ENCODE data around the gene ZNF804A. TPM values are rescaled to one million over a fixed set of nuclear protein-coding genes. Genes with fewer than 3 reads are reported as not detected.

ZNF804A gene
- total RNA-seq, 1 donor = 10.8 TPM

DNA sequence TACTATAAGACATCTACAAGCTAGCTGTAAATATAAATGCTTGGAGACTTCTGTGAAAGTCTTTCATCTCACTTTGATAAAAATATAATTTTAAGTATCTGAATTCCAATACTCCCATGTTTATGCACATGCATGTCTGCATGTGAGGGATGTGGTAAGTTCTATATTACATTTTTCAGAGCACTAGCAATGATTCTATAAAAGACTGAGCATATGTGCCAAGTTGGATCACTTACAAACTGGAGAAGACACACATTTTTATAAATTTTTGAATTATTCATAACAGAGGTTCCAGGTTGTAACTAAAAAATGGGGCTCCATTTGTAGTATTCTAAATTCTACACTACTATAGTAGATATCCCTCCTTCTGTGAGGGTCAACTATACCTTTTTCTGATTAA lies 26.0 kb downstream of the ZNF804A start:
- DNase-seq (ENCODE audit: low read depth) = no peak
- no peak overlapping the region for H3K4me3 ChIP-seq (ENCODE audit: low read depth, low read length)
- TF ChIP-seq, protein P1, sequence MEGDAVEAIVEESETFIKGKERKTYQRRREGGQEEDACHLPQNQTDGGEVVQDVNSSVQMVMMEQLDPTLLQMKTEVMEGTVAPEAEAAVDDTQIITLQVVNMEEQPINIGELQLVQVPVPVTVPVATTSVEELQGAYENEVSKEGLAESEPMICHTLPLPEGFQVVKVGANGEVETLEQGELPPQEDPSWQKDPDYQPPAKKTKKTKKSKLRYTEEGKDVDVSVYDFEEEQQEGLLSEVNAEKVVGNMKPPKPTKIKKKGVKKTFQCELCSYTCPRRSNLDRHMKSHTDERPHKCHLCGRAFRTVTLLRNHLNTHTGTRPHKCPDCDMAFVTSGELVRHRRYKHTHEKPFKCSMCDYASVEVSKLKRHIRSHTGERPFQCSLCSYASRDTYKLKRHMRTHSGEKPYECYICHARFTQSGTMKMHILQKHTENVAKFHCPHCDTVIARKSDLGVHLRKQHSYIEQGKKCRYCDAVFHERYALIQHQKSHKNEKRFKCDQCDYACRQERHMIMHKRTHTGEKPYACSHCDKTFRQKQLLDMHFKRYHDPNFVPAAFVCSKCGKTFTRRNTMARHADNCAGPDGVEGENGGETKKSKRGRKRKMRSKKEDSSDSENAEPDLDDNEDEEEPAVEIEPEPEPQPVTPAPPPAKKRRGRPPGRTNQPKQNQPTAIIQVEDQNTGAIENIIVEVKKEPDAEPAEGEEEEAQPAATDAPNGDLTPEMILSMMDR (IDR thresholded peaks at IDR 0.05; ENCODE audit: insufficient read depth, low read depth, low read length) = no peak

DNA sequence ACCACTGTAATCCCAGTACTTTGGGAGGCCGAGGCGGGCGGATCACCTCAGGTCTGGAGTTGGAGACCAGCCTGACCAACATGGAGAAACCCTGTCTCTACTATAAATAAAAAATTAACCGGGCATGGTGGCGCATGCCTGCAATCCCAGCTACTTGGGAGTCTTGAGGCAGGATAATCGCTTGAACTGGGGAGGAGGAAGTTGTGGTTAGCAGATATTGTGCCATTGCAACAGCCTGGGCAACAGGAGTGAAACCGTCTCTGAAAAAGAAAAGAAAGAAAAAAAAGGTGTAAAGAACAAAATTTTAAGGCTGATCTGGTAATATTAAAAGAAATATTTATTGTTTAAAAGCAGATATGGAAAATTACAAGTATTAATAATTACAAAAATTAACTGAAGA lies 29.7 kb downstream of the ZNF804A start:
- DNase-seq (ENCODE audit: low read depth) = no peak
- H3K4me3 ChIP-seq (ENCODE audit: low read depth, low read length) = no peak overlapping the region
- TF ChIP-seq, protein P1 (IDR thresholded peaks at IDR 0.05; ENCODE audit: insufficient read depth, low read depth, low read length) = no peak

DNA sequence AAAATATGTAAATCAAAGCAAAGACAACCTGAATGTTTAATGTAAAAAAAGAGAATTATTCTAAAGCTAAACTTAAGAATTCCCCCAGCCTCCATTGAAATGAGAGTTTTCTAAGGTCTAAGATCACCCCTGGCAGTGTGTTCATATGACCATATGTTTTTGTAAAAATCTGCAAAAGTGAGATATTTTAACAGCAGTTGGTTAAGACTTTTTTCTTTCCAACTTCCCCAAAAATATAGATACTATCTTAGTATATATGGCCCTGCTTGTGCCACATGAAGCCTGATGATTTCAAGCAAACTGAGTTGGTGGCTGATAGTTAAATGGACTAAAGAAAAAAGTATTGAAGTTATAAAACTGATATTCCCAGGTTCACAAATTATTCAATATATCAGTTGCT lies 35.4 kb downstream of the ZNF804A start:
- no peak for DNase-seq (ENCODE audit: low read depth)
- H3K4me3 ChIP-seq (ENCODE audit: low read depth, low read length) = no peak overlapping the region
- TF ChIP-seq, protein P1 (IDR thresholded peaks at IDR 0.05; ENCODE audit: insufficient read depth, low read depth, low read length) = no peak

DNA sequence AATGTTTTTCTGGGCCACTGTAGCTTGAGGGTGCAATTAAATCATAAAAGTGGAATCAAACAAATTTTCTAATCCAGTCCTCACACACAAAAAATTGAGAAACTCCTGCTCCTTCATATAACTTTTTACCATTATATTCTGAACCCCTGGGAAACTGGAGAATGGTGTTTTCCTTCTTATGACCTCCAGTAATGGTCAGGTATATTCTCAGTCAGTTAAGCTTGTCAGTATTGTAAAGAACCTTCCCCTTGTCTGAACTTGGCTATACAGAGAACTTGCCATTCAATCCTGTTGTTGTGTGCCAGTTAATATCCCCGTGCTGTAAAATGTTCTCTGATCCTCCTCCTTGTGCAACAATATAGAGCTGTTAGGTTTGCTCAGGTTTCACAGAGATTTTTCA lies 39.5 kb downstream of the ZNF804A start:
- TF ChIP-seq, protein P1 (IDR thresholded peaks at IDR 0.05; ENCODE audit: insufficient read depth, low read depth, low read length) = no peak
- H3K4me3 ChIP-seq (ENCODE audit: low read depth, low read length) = no peak overlapping the region
- DNase-seq (ENCODE audit: low read depth) = no peak

DNA sequence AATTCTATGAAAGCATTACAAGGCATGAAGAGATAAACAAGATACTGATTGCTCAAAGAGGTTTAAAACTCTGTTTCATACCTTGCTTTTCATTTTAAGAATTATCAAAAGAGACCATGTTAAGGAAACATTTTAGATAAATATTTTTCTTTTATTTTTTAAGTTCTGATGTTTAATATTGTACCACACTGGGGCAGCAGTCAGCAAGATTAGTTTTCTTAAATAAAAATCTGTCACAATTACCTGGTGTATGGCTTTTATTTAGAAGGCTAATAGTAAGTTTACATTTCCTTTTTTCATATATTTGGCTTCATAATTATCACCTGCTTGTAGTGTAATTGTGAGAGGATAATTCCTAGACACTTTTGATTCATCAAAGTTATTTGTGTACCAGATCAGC lies 46.4 kb downstream of the ZNF804A start:
- peak; percentile 12 for DNase-seq (ENCODE audit: low read depth)
- TF ChIP-seq, protein P1 (IDR thresholded peaks at IDR 0.05; ENCODE audit: insufficient read depth, low read depth, low read length) = no peak
- H3K4me3 ChIP-seq (ENCODE audit: low read depth, low read length) = no peak overlapping the region

DNA sequence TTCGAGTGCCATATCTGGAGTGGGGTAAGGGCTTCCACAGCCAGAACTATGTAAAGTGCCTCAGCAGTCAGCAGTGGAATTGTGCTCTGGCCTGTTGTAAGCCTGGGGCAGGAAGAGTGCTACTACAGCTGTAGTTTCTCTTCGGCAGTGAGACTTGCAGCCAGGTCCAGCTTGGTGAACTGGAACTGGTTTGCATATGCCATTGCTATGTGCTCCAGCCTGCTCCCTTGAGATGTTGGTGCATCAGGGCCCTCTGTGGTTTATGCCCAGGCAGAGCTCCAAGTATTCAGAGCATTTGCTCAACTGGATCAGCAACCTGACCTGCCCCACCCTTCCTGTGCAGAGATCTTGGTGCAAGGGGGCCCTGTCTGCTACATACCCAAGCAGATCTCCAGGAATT lies 47.8 kb downstream of the ZNF804A start:
- DNase-seq (ENCODE audit: low read depth) = no peak
- TF ChIP-seq, protein P1 (IDR thresholded peaks at IDR 0.05; ENCODE audit: insufficient read depth, low read depth, low read length) = no peak
- H3K4me3 ChIP-seq (ENCODE audit: low read depth, low read length) = no peak overlapping the region

DNA sequence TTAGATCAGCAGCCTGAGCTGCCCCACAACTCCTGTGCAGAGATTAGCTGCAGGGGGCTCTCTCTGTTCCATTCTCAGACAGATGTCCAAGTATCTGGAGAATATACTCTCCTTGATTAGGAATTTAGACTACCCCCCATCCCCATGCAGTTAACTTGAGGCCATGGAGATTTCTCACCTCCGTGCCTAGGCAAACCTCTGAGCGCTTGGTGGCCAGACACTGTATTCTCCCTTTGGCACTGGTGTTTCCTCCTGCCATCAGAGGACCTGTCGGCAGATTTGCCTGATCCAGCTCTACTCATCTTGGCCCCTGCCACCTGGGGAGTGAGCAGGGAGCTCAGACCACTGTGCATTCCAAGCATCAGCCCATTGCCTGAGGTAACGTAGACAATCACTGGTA lies 48.3 kb downstream of the ZNF804A start:
- TF ChIP-seq, protein P1 (IDR thresholded peaks at IDR 0.05; ENCODE audit: insufficient read depth, low read depth, low read length) = no peak
- no peak overlapping the region for H3K4me3 ChIP-seq (ENCODE audit: low read depth, low read length)

More for the DNA sequence above, 48.3 kb downstream of the ZNF804A start:
- no peak for DNase-seq (ENCODE audit: low read depth)

All from fibroblast of villous mesenchyme (primary cell).